Measurements from ENCODE around the gene LIN7B. TPM values are rescaled to one million over a fixed set of nuclear protein-coding genes. Genes with fewer than 3 reads are reported as not detected.

The LIN7B gene
- total and polyA plus RNA-seq, 9 of the 15 experiments (the other 6 are each of a cell fraction or from before 2014, with no cell fraction given): 0.89 to 15.7 (median 4.0) TPM

DNA sequence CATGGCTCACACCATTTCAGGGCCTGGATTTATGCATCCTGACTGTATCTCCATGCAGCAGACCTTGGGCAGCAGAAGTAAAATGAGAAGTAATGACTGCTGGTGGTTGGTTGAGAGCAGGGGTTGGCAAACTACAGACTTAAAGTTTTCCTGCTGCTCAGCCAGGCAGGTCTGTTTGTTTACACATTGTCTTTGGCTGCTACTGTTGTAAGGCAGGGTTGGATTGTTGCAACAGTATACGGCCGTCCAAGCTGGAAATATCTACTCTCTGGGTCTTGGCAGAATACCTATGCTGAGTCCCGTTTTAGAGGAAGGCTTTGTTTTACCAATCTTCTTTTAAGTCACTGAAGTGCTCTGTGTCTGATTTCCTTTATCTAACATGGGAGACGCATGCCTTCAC lies 15.4 kb upstream of the LIN7B start (continued):
- TF ChIP-seq LEF1 (IDR thresholded peaks at IDR 0.05) (no peak), CHD2 (IDR thresholded peaks at IDR 0.05; ENCODE audit: low read depth, low read length) (no peak), ARHGAP35 (IDR thresholded peaks at IDR 0.05; ENCODE audit: partially characterized antibody) (no peak)

DNA sequence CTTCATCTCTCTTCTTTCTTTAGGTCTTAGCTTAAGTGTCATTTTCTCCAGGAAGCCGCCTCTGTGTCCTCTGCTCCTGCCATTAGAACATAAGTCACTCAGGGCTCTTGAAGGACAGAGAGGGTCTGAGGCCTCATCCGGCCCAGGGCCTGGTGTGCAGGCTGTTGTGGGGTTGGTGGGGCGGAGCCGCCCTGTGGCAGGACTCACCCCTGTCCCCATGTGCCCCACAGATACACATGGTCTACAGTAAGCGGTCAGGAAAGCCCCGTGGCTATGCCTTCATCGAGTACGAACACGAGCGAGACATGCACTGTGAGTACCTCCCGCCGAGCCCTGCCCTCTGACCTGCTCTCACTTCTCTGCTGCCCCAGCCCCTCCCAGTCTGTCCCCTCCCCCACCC lies 13.0 kb upstream of the LIN7B start:
- peaks cover 5% of the 10 kb centered on the region for H3K9me1 ChIP-seq (ENCODE audit: control insufficient read depth, insufficient read depth, low read length)
- peaks cover 35% of the 10 kb centered on the region for H3K79me2 ChIP-seq (ENCODE audit: control insufficient read depth, insufficient read depth, low read length)
- H3K9me3 ChIP-seq (replicated peaks; ENCODE audit: control insufficient read depth, insufficient read depth, low read depth, low read length): no peaks in the 10 kb centered on the region
- peaks cover 98% of the 10 kb centered on the region for H3K36me3 ChIP-seq (ENCODE audit: control insufficient read depth, insufficient read depth, low read length)
- H3K9ac ChIP-seq (ENCODE audit: insufficient read depth in 1 of 2, low read depth in 2 of 2, low read length in 2 of 2): peak overlapping the region in 1 of 2 experiments; percentile 66; a peak in 1 of 4 replicates
- H3K4me2 ChIP-seq (ENCODE audit: insufficient read depth, low read length): no peak overlapping the region
- H4K20me1 ChIP-seq (replicated peaks; ENCODE audit: control insufficient read depth, insufficient read depth, low read length): peaks cover 22% of the 10 kb centered on the region
- ChIA-PET CTCF (ENCODE audit: low intra/inter-chr PET ratio) (interaction anchor here (1.0 kb wide), 1 partner anchor 28 kb away, joined by 5 read pairs; no protein-coding TSS in a partner anchor), POLR2A (interaction anchor here (1.2 kb wide), 1 partner anchor 13 kb away, joined by 4 read pairs; the partner anchor contains the start of gene LIN7B)
- H2AFZ ChIP-seq (ENCODE audit: low read depth, low read length): no peak overlapping the region
- BruUV-seq (replicated peaks): no TSS peak
- WGBS (ENCODE audit: insufficient coverage, low coverage, missing lambda C conversion rate): 76% methylated on average over 7 of the region's 12 CpGs
- FAIRE-seq: no peak
- no peak for ATAC-seq
- intact Hi-C loops (cut with micrococcal nuclease): no loop called here
- TF ChIP-seq RBFOX2 (IDR thresholded peaks at IDR 0.05; ENCODE audit: low read depth, low read length) (peak; percentile 36; the same call in 1 of the 2 replicates), FOXJ2 (tag; IDR thresholded peaks at IDR 0.05) (no peak), POLR2G (IDR thresholded peaks at IDR 0.05; ENCODE audit: low read depth, low read length) (0 out of 2 replicates have a peak, but pooled peaks have one; percentile 27)
- H3K27me3 ChIP-seq (ENCODE audit: control insufficient read depth in 2 of 2, insufficient read depth in 2 of 2, low read length in 2 of 2): no peaks in the 10 kb centered on the region
- H3K27ac ChIP-seq (ENCODE audit: extremely low read depth, low read depth, low read length): no peak overlapping the region
- peaks cover 0 to 31% of the 10 kb centered on the region in 2 experiments; a peak in 3 of 5 replicates for H3K4me1 ChIP-seq (replicated peaks in 1 of 2; ENCODE audit: control insufficient read depth in 2 of 2, insufficient read depth in 2 of 2, low read length in 2 of 2)
- H3K4me3 ChIP-seq: no peak overlapping the region
- in situ Hi-C loops (cut with MboI): no loop called here
- peak in 2 of 4 experiments; percentile 32 to 33 for DNase-seq (ENCODE audit: extremely low read depth in 1 of 4, low spot score in 3 of 4)
